22Rv1 (cell line): ENCODE data around the gene GMDS.

Source experiments
- H3K27ac ChIP-seq: fragments of 450-650 bp; 2 replicates; pipeline ENCODE4 v1.5.1; 2017
- ZFX ChIP-seq: fragments of 450-650 bp; IDR thresholded peaks from 2 replicates; pipeline ENCODE4 v1.6.1; 2017; ENCODE audit warnings: antibody characterized with exemption, borderline replicate concordance
- TF ChIP-seq, protein P1 (sequence below): fragments of 450-650 bp; IDR thresholded peaks from 2 replicates; pipeline ENCODE4 v1.5.1; 2017; ENCODE audit warnings: mild to moderate bottlenecking

GMDS gene

DNA sequence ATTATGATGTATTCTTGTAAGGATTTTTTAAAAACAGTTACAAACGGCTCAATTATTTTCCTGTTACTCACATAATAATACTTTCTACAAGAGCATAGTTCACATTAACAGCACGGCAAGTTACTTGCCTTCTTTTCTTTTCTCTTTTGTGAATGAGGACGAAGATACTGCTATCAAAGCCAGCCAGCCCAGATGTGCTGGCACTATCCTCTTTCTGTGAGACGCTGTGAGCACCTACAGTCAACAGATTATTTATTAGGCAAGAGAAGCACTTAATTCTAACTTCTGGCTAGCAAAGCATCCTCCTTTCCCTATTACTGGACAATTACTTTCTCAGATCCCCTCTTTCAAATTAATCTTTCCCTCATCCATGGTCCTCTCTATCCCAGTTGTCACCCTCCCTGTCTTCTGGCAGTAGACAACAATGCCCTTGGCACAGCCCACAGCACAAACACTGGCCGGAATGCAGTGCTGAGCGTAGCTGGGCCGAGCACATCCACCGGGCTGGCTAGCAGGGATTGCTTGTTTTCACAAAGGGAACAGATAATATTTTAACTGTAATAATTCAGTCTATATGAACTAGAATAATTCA, 373.6 kb downstream of the GMDS start:
- H3K27ac ChIP-seq = no peak overlapping the region
- TF ChIP-seq, protein P1, sequence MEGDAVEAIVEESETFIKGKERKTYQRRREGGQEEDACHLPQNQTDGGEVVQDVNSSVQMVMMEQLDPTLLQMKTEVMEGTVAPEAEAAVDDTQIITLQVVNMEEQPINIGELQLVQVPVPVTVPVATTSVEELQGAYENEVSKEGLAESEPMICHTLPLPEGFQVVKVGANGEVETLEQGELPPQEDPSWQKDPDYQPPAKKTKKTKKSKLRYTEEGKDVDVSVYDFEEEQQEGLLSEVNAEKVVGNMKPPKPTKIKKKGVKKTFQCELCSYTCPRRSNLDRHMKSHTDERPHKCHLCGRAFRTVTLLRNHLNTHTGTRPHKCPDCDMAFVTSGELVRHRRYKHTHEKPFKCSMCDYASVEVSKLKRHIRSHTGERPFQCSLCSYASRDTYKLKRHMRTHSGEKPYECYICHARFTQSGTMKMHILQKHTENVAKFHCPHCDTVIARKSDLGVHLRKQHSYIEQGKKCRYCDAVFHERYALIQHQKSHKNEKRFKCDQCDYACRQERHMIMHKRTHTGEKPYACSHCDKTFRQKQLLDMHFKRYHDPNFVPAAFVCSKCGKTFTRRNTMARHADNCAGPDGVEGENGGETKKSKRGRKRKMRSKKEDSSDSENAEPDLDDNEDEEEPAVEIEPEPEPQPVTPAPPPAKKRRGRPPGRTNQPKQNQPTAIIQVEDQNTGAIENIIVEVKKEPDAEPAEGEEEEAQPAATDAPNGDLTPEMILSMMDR = no peak
- TF ChIP-seq ZFX = no peak

DNA sequence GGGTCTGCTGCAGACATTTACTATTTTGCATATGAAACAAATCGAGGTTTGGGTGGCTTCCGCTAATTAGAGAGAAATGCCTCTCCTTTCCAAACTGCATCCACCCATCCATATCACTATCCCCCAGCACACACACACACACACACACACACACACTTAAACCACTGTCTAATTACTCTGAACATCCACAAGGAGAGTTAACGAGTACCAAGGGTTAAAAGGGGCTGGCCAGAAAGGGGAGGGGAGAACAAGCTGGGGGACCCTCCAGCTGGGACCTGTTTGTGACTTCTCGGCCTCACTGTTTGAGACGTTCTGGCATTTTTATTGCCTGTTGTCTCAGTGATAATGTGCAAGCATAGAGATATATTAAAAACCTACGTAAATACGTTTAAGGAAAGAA, 374.5 kb downstream of the GMDS start:
- no peak overlapping the region for H3K27ac ChIP-seq
- TF ChIP-seq ZFX = no peak
- TF ChIP-seq, protein P1 = no peak

DNA sequence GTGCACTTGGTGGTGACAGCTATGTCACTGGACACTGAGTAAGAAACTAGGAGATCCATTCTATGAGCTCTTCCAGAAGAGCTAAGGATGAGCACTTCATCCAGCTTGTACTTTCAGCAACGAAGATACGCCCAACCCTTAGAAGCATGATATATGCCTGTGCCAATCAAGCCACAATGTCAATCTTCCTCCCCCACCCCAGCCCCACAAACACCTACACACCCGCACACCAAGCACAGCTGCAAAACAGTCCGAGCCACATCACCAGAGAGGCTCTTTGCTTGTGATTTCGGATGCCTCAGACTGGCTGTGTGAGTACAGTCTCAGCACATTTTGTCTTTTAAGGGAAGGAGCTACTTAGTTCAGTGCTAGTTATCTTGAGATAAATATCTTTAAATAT, 375.2 kb downstream of the GMDS start:
- TF ChIP-seq, protein P1 = no peak
- no peak for TF ChIP-seq ZFX
- H3K27ac ChIP-seq = no peak overlapping the region

DNA sequence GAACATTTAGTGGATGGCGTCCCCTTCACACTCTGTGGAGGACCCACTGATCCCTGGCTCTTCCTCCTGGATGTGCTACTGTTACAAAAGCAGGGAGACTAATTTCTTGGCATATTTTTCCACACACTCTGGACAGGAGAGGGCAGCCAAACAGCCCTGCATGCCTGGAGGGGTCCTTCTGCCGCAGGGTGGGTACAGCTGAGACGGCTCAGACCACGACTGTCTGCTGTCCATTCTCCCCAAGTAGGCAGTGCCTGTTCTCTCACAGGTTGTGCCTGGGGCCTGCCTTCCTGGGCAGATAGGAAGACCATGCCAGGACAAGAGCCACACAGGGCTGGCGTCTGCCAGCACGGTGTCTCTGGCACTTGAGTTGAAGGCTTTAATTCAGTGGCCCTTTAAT, 375.6 kb downstream of the GMDS start:
- no peak overlapping the region for H3K27ac ChIP-seq
- TF ChIP-seq, protein P1 = no peak
- TF ChIP-seq ZFX = no peak

DNA sequence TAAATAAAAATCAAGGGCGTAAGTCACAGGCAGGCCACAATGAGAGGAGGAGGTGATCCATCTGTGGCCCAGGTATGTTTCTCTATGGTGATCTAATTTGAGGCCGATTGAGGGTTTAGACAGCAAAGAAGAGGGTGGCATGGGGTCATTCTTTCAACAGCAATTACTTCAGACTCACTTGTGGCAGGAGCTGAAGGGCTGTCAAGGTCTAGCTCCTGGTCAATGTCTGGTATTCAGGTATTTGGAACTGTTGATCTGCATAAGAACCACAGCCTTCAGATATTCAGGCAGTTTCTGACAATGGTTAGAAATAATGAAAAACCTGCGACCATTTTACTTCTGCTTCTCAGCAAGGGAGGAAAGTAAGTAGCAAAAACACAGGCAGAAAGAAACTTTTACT, 376.1 kb downstream of the GMDS start:
- no peak overlapping the region for H3K27ac ChIP-seq
- TF ChIP-seq, protein P1 = no peak
- TF ChIP-seq ZFX = no peak

DNA sequence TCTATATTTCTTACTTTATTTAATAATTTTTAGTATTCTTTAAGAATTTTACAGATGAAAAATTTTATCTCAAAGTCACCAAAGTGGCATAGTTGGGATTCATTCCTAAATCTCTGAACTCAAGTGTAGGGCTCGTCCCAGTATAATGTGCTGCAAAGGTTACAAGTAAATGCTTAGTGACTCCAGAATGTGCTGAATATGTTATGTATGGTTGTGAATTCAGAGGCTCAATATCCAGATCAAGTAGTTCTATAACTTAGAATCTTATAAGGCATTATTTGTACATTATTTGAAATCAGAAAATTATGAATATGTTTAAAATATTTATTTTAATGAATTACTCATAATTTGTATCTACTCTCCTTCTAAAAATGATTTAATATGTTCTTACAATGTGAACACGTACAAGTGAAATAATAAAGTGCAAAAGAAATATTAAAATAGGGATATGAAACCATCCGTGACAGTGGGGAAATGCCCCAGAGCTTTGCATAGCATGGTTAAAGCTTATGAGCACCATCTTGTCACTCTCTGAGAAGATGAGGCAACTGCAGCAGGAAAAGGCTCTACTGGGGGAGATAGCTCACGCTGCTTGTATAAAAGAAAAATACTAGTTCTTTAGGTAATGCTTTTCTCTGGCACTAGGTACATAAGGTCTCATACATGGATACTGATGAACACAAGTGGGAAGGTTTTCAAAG, 376.7 kb downstream of the GMDS start:
- TF ChIP-seq, protein P1 = no peak
- no peak for TF ChIP-seq ZFX

DNA sequence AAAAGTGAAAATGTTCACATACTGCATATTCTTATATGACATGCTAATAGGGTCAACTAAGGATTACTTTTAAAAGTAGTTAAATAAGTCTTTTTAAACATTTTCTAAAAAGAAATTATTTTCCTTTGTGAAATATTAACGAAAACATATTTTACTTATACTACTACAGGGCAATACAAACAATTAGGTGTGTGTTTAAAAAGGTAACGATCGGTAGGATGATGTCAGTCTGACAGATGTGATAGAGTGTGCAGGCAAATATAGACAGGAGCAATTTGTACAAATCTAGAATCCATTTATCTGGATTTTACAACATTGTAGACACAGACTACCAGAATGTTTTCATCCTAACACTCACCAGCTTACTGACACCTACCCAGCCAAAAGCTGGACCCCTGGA, 378.2 kb downstream of the GMDS start:
- no peak overlapping the region for H3K27ac ChIP-seq
- no peak for TF ChIP-seq ZFX
- TF ChIP-seq, protein P1 = no peak

More for the DNA sequence above, 376.7 kb downstream of the GMDS start:
- no peak overlapping the region for H3K27ac ChIP-seq
